Osteocyte (in vitro differentiated cells): ENCODE measurements around the gene PLXND1. TPM values are rescaled to one million over a fixed set of nuclear protein-coding genes. Genes with fewer than 3 reads are reported as not detected.

Experiments used
- DNase-seq: peaks from one replicate; pipeline ENCODE4 v3.0.0; 2021; ENCODE audit warnings: mixed read lengths; ENCODE audit not compliant: unreplicated experiment; ENCODE audit errors: extremely low spot score
- H3K27ac Mint-ChIP-seq: one replicate; pipeline ENCODE4 v1.8.0; 2021; ENCODE audit warnings: mild to moderate bottlenecking, mixed read lengths; ENCODE audit not compliant: unreplicated experiment
- H3K27me3 Mint-ChIP-seq: one replicate; pipeline ENCODE4 v1.8.0; 2021; ENCODE audit warnings: mixed read lengths; ENCODE audit not compliant: unreplicated experiment
- H3K36me3 Mint-ChIP-seq: one replicate; pipeline ENCODE4 v1.8.0; 2021; ENCODE audit warnings: mixed read lengths; ENCODE audit not compliant: unreplicated experiment
- H3K4me1 Mint-ChIP-seq: one replicate; pipeline ENCODE4 v1.8.0; 2021; ENCODE audit warnings: mixed read lengths; ENCODE audit not compliant: unreplicated experiment
- H3K4me3 Mint-ChIP-seq: one replicate; pipeline ENCODE4 v1.8.0; 2021; ENCODE audit warnings: mild to moderate bottlenecking, moderate library complexity, mixed read lengths; ENCODE audit not compliant: unreplicated experiment
- H3K9me3 Mint-ChIP-seq: one replicate; pipeline ENCODE4 v1.8.0; 2021; ENCODE audit warnings: mixed read lengths; ENCODE audit not compliant: unreplicated experiment
- total RNA-seq: library from RNA; stranded (reverse); gene quantifications from 2 replicates; pipeline ENCODE4 v1.2.1, GENCODE V29; 2021
- TF ChIP-seq, protein P1 (sequence below): fragments of 200-600 bp; sonication (generic); IDR thresholded peaks from 2 replicates; pipeline ENCODE4 v1.5.0; 2021; ENCODE audit warnings: antibody characterized with exemption, mild to moderate bottlenecking, moderate library complexity

PLXND1 gene
- total RNA-seq, 1 donor from 2014 or later, result 358 TPM

- Mint-ChIP-seq H3K27ac (peak overlapping the region; percentile 91), H3K27me3 (no peaks in the 10 kb centered on the region), H3K4me1 (peaks cover 74% of the 10 kb centered on the region), H3K9me3 (no peaks in the 10 kb centered on the region), H3K36me3 (no peaks in the 10 kb centered on the region), H3K4me3 (peak overlapping the region; percentile 97)
- no peak for DNase-seq
- TF ChIP-seq, protein P1, sequence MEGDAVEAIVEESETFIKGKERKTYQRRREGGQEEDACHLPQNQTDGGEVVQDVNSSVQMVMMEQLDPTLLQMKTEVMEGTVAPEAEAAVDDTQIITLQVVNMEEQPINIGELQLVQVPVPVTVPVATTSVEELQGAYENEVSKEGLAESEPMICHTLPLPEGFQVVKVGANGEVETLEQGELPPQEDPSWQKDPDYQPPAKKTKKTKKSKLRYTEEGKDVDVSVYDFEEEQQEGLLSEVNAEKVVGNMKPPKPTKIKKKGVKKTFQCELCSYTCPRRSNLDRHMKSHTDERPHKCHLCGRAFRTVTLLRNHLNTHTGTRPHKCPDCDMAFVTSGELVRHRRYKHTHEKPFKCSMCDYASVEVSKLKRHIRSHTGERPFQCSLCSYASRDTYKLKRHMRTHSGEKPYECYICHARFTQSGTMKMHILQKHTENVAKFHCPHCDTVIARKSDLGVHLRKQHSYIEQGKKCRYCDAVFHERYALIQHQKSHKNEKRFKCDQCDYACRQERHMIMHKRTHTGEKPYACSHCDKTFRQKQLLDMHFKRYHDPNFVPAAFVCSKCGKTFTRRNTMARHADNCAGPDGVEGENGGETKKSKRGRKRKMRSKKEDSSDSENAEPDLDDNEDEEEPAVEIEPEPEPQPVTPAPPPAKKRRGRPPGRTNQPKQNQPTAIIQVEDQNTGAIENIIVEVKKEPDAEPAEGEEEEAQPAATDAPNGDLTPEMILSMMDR, result no peak
Observed at GRCh38 chr3:129603991-129604749, 2.3 kb downstream of the PLXND1 start.

DNA sequence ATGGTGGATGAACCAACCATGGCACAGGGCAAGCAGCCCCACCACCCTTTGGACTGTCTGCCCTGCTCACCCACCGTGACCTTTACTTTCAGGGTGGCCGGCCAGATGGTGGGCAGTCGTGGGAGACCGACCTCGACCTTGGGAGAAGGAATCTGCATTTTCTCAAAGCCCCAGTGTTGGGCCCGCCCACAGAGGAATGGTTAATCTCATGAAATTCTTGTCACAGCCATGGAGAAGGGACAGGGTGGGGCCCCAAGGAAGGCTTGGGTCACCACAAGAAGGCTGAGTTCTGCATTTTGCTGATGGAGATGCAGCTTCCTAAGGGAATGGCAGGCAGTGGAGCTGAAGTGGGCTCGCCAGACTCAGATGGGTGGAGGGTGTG lies 2.9 kb downstream of the PLXND1 start:
- peaks cover 76% of the 10 kb centered on the region for H3K4me1 Mint-ChIP-seq
- no peaks in the 10 kb centered on the region for H3K9me3 Mint-ChIP-seq
- H3K27ac Mint-ChIP-seq, result peak overlapping the region; percentile 91

DNA sequence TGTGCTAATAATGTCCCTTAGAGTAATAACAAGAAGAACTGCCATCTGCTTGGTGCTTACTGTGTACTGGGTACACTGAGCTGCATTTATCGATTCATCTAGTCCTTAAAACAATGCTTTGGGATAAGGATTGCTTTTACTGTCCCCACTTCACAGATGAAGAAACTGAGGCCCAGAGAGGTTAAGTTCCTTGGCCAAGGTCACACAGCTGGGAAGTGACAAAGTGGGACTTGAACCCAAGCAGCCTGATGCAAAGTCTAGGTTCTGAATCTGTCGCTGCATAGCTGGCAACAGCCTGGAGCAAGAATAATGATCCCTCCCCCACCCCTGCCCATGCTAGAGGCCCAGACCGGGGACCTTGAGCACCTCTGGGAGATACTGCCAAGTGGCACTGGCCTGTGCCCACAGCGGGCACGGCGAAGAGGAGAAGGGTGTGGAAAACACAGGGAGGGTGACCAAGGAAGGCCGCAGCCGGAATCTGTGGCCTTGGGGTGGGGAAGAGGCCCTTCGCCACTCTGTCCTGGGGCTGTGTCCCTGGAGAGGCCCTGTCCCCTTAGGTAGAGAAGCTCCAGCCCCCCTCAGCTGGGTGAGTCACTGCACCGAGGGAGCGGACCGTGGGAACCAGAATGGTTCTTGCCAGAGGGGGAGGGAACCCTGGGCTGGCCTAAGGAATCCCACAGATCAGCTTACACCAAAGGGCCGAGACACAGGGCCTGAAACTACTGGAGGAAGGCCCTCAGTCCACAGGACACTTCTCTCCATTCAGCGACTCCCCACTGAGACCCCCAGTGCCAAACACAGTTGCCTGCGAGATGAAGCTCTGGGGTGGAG lies 3.5 kb downstream of the PLXND1 start:
- DNase-seq, result peak; percentile 92
- Mint-ChIP-seq H3K36me3 (no peaks in the 10 kb centered on the region), H3K27ac (peak overlapping the region; percentile 91), H3K4me1 (peaks cover 78% of the 10 kb centered on the region), H3K9me3 (no peaks in the 10 kb centered on the region), H3K27me3 (no peaks in the 10 kb centered on the region), H3K4me3 (peak overlapping the region; percentile 97)
- TF ChIP-seq, protein P1, result no peak

More for the DNA sequence above, 2.9 kb downstream of the PLXND1 start:
- no peak for DNase-seq
- Mint-ChIP-seq H3K4me3 (peak overlapping the region; percentile 97), H3K36me3 (no peaks in the 10 kb centered on the region), H3K27me3 (no peaks in the 10 kb centered on the region)
- TF ChIP-seq, protein P1, result no peak

DNA sequence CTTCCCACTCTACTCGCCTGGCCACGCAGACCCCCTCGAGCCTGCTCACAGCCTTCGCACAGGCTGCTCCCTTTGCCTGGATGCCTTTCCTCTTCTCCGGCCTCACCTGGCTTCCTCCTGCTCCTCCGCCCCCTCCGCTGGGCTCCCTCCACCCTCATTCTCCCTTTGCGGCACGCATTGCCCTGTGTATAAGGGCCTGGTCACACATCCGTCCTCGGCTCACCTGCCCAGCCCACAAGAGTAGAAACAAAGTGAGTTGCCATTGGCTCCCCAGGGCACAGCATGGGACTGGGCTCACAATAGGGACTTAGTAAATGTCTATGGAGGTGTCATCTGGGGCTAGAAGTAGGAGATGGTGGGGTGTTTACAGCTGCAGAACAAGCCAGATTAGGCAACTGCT lies 4.2 kb downstream of the PLXND1 start:
- Mint-ChIP-seq H3K36me3 (no peaks in the 10 kb centered on the region), H3K4me3 (peak overlapping the region; percentile 97), H3K9me3 (no peaks in the 10 kb centered on the region), H3K4me1 (peaks cover 79% of the 10 kb centered on the region), H3K27ac (peak overlapping the region; percentile 91), H3K27me3 (no peaks in the 10 kb centered on the region)
- TF ChIP-seq, protein P1, result no peak
- DNase-seq, result no peak

- TF ChIP-seq, protein P1, result no peak
- Mint-ChIP-seq H3K27ac (peak overlapping the region; percentile 99), H3K4me3 (peak overlapping the region; percentile 16), H3K9me3 (no peaks in the 10 kb centered on the region), H3K27me3 (no peaks in the 10 kb centered on the region), H3K4me1 (peaks cover 80% of the 10 kb centered on the region), H3K36me3 (no peaks in the 10 kb centered on the region)
- DNase-seq, result no peak
Observed at GRCh38 chr3:129601713-129602112, 4.8 kb downstream of the PLXND1 start.
